Adrenal gland (tissue), 5 donors: ENCODE results near the gene RALGPS1.

Experiments used
- CTCF ChIP-seq, 6 experiments: fragments of 450-650 bp in 4 of 6; fragments of 200-600 bp in 2 of 6; sonication (generic) in 1 of 6; IDR thresholded peaks; 1 replicate in 5 of 6; 2 replicates in 1 of 6; pipeline versions ENCODE4 v1.5.1 to v1.8.0; 2016 to 2021; ENCODE audit warnings: antibody characterized with exemption in 6 of 6, mild to moderate bottlenecking in 2 of 6, moderate library complexity in 1 of 6
- POLR2A ChIP-seq, 2 donors: fragments of 450-650 bp; IDR thresholded peaks; one replicate each; pipeline ENCODE4 v1.6.1; 2017; ENCODE audit warnings: antibody characterized with exemption in 2 of 2, mild to moderate bottlenecking in 2 of 2, moderate library complexity in 1 of 2
- donor health status: DM: no; HTN: no; CAD: no.

GRCh38 chr9:127058645-127059021 is 144.1 kb downstream of the RALGPS1 start:
- no peak for TF ChIP-seq CTCF (IDR thresholded peaks at IDR 0.05)
- no peak for TF ChIP-seq POLR2A (IDR thresholded peaks at IDR 0.05)
